Fibroblast of gingiva (primary cell): ENCODE data around the gene LIN52.

ENCODE experiments used
- DNase-seq: peaks from one replicate; pipeline ENCODE4 v3.0.0-alpha.2; 2011; ENCODE audit warnings: low read depth

The LIN52 gene

GRCh38 chr14:74194506-74195274, 109.9 kb downstream of the LIN52 start:
- DNase-seq, result no peak

- no peak for DNase-seq
Measured at GRCh38 chr14:74195623-74196022, 110.9 kb downstream of the LIN52 start.

- no peak for DNase-seq
Measured at GRCh38 chr14:74198441-74199234, 113.9 kb downstream of the LIN52 start.

- DNase-seq, result no peak
Measured at GRCh38 chr14:74202113-74202512, 117.4 kb downstream of the LIN52 start.

GRCh38 chr14:74203639-74204038, 118.9 kb downstream of the LIN52 start:
- no peak for DNase-seq

- no peak for DNase-seq
Measured at GRCh38 chr14:74204491-74204890, 119.7 kb downstream of the LIN52 start.

- no peak for DNase-seq
Measured at GRCh38 chr14:74205882-74206281, 121.1 kb downstream of the LIN52 start.

- DNase-seq, result no peak
Measured at GRCh38 chr14:74207943-74208342, 123.2 kb downstream of the LIN52 start.

- DNase-seq, result no peak
Measured at GRCh38 chr14:74208642-74209041, 123.9 kb downstream of the LIN52 start.

- DNase-seq, result no peak
Measured at GRCh38 chr14:74211945-74212580, 127.3 kb downstream of the LIN52 start.

- DNase-seq, result no peak
Measured at GRCh38 chr14:74213907-74214803, 129.4 kb downstream of the LIN52 start.

GRCh38 chr14:74216671-74217070, 131.9 kb downstream of the LIN52 start:
- no peak for DNase-seq

- DNase-seq, result peak; percentile 33
Measured at GRCh38 chr14:74217672-74218448, 133.1 kb downstream of the LIN52 start.

- DNase-seq, result no peak
Measured at GRCh38 chr14:74218462-74218861, 133.7 kb downstream of the LIN52 start.

GRCh38 chr14:74219277-74220205, 134.8 kb downstream of the LIN52 start:
- DNase-seq, result no peak

- no peak for DNase-seq
Measured at GRCh38 chr14:74220991-74221390, 136.2 kb downstream of the LIN52 start.

- DNase-seq, result no peak
Measured at GRCh38 chr14:74221741-74222140, 137.0 kb downstream of the LIN52 start.

GRCh38 chr14:74223016-74223415, 138.3 kb downstream of the LIN52 start:
- DNase-seq, result no peak

GRCh38 chr14:74231784-74232183, 147.0 kb downstream of the LIN52 start:
- no peak for DNase-seq

- DNase-seq, result no peak
Measured at GRCh38 chr14:74235017-74235416, 150.3 kb downstream of the LIN52 start.
